H1 (cell line): ENCODE data around the gene TEAD2. TPM values are rescaled to one million over a fixed set of nuclear protein-coding genes. Genes with fewer than 3 reads are reported as not detected.

Experiments
- ATF3 ChIP-seq: IDR thresholded peaks from 2 replicates; pipeline ENCODE4 v1.6.1; 2011; ENCODE audit warnings: low read depth, mild to moderate bottlenecking, low read length; ENCODE audit not compliant: insufficient read depth
- CTCF ChIP-seq, 3 experiments: IDR thresholded peaks; 1 replicate in 2 of 3; 2 replicates in 1 of 3; pipeline versions ENCODE4 v1.5.1 to v1.6.1; 2011; ENCODE audit warnings: low read length in 3 of 3, mild to moderate bottlenecking in 3 of 3, inconsistent platforms in 2 of 3, low read depth in 1 of 3, moderate library complexity in 1 of 3; ENCODE audit not compliant: insufficient read depth in 1 of 3; ENCODE audit errors: control extremely low read depth in 1 of 3
- PHF8 ChIP-seq: fragments of 200-600 bp; sonication (generic); conservative IDR thresholded peaks from 2 replicates; pipeline ENCODE4 v1.7.1; 2012; ENCODE audit warnings: low read depth, mild to moderate bottlenecking, inconsistent platforms, low read length, moderate library complexity
- RFX5 ChIP-seq: IDR thresholded peaks from 2 replicates; pipeline ENCODE4 v1.6.1; 2011; ENCODE audit warnings: low read depth, low read length, improper control_type of control experiment, borderline replicate concordance
- RNF2 ChIP-seq: fragments of 200-900, 300-1000 bp; sonication (generic); IDR thresholded peaks from 2 replicates; pipeline ENCODE4 v1.7.1; 2016; ENCODE audit warnings: borderline replicate concordance, low read depth, mild to moderate bottlenecking, antibody characterized with exemption, low read length; ENCODE audit not compliant: poor library complexity, severe bottlenecking; ENCODE audit errors: missing control alignments
- SIX5 ChIP-seq: IDR thresholded peaks from 2 replicates; pipeline ENCODE4 v1.6.1; 2011; ENCODE audit warnings: mild to moderate bottlenecking, low read depth, low read length
- TBP ChIP-seq: IDR thresholded peaks from 2 replicates; pipeline ENCODE4 v1.6.1; 2011; ENCODE audit warnings: low read depth, low read length, improper control_type of control experiment
- polyA plus RNA-seq, 7 experiments: library from polyadenylated mRNA; depleted of rRNA in 3 of 7; stranded (reverse) in 5 of 7; unstranded in 2 of 7; fragments of >200 nt in 5 of 7; fragments of 200-250 nt in 2 of 7; gene quantifications; 1 replicate in 5 of 7; 2 replicates in 1 of 7; 4 replicates in 1 of 7; pipeline versions ENCODE4 v1.2.1 to v1.2.3, GENCODE V29; 2011 to 2013; ENCODE audit warnings: missing spikeins in 2 of 7, mixed read lengths in 2 of 7
- total RNA-seq: library from RNA; stranded (reverse); fragmentation: NEBNext Ultra II Directional; extraction: Animal tissue kit (Norgen Biotek cat#: 25700); gene quantifications from 2 replicates; pipeline ENCODE4 v1.2.1, GENCODE V29; 2021

The TEAD2 gene
- total and polyA plus RNA-seq, 2 of the 8 experiments (the other 6 are each of a cell fraction or from before 2014, with no cell fraction given): 87.6 to 146 TPM

- no peak for TF ChIP-seq PHF8
- no peak for TF ChIP-seq CTCF (IDR thresholded peaks at IDR 0.05; ENCODE audit: control extremely low read depth in 1 of 3, insufficient read depth in 1 of 3, low read depth in 1 of 3, low read length in 3 of 3)
- TF ChIP-seq RFX5: no peak
- TF ChIP-seq SIX5: no peak
- no peak for TF ChIP-seq ATF3
- TF ChIP-seq TBP: no peak
- TF ChIP-seq RNF2: no peak
These were observed 28.1 kb upstream of the TEAD2 start (continued) for GRCh38 chr19:49390131-49390928.
